OCI-LY3 (cell line): ENCODE data around the gene HECW1.

Experiments used
- EZH2phosphoT487 ChIP-seq: fragments of 200-600 bp; shearing (Covaris generic); IDR thresholded peaks from 2 replicates; pipeline ENCODE4 v1.6.1; 2018; ENCODE audit warnings: antibody characterized with exemption, mixed run types, low read depth
- TF ChIP-seq, protein P1 (sequence below): fragments of 200-600, 300-600 bp; sonication (generic); IDR thresholded peaks from 2 replicates; pipeline ENCODE4 v1.5.1; 2014; ENCODE audit warnings: antibody characterized with exemption, low read length, low read depth

DNA sequence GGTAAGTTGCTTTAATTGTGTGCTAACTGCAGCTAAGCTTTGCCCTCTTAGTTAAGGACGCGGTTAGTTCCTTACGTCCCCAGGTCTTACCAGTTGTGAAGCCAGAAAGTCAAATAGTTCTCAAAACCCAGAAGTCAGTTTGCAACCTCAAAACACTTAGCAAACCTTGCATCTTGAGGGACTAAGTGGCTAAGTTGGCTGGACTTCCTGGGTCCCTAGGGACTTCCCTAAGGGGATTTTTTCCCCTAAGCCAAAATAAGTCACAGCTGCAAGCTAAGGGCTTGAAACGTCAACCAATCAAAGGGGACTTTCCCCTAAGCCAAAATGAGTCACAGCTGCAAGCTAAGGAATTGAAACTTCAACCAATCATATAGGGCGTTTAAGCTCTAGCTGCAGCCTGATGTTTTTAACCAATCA, 36.2 kb upstream of the HECW1 start:
- TF ChIP-seq, protein P1, sequence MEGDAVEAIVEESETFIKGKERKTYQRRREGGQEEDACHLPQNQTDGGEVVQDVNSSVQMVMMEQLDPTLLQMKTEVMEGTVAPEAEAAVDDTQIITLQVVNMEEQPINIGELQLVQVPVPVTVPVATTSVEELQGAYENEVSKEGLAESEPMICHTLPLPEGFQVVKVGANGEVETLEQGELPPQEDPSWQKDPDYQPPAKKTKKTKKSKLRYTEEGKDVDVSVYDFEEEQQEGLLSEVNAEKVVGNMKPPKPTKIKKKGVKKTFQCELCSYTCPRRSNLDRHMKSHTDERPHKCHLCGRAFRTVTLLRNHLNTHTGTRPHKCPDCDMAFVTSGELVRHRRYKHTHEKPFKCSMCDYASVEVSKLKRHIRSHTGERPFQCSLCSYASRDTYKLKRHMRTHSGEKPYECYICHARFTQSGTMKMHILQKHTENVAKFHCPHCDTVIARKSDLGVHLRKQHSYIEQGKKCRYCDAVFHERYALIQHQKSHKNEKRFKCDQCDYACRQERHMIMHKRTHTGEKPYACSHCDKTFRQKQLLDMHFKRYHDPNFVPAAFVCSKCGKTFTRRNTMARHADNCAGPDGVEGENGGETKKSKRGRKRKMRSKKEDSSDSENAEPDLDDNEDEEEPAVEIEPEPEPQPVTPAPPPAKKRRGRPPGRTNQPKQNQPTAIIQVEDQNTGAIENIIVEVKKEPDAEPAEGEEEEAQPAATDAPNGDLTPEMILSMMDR = no peak
- TF ChIP-seq EZH2phosphoT487 = no peak
